Neutrophil (primary cell): Measurements from ENCODE around the gene FTCDNL1.

ENCODE experiments used
- H3K27ac ChIP-seq: fragments of 200-600 bp; sonication (generic); 2 replicates; pipeline ENCODE4 v1.5.1; 2016; ENCODE audit warnings: mild to moderate bottlenecking, moderate library complexity
- H3K27me3 ChIP-seq: fragments of 200-600 bp; sonication (generic); 2 replicates; pipeline ENCODE4 v1.6.0; 2016; ENCODE audit warnings: mild to moderate bottlenecking
- H3K36me3 ChIP-seq: fragments of 200-600 bp; sonication (generic); 2 replicates; pipeline ENCODE4 v1.5.1; 2017
- H3K4me1 ChIP-seq, 2 experiments: fragments of 200-600 bp in 1 of 2; sonication (generic) in 1 of 2; 1 replicate in 1 of 2; 2 replicates in 1 of 2; pipeline versions ENCODE4 v1.5.1 to v1.6.1; 2013 to 2016; ENCODE audit warnings: low read depth in 1 of 2, low read length in 1 of 2, mild to moderate bottlenecking in 1 of 2, moderate library complexity in 1 of 2; ENCODE audit not compliant: control insufficient read depth in 1 of 2, insufficient read depth in 1 of 2
- H3K4me3 ChIP-seq, 2 experiments: fragments of 200-600 bp in 1 of 2; sonication (generic) in 1 of 2; 1 replicate in 1 of 2; 2 replicates in 1 of 2; pipeline ENCODE4 v1.5.1; 2013 to 2016; ENCODE audit warnings: low read depth in 1 of 2, low read length in 1 of 2, mild to moderate bottlenecking in 1 of 2, moderate library complexity in 1 of 2
- H3K9me3 ChIP-seq: fragments of 200-600 bp; sonication (generic); 2 replicates; pipeline ENCODE4 v1.5.1; 2016
- TF ChIP-seq, protein P1 (sequence below): fragments of 200-600 bp; sonication (generic); IDR thresholded peaks from 2 replicates; pipeline ENCODE4 v1.5.1; 2016; ENCODE audit warnings: antibody characterized with exemption

The FTCDNL1 gene

DNA sequence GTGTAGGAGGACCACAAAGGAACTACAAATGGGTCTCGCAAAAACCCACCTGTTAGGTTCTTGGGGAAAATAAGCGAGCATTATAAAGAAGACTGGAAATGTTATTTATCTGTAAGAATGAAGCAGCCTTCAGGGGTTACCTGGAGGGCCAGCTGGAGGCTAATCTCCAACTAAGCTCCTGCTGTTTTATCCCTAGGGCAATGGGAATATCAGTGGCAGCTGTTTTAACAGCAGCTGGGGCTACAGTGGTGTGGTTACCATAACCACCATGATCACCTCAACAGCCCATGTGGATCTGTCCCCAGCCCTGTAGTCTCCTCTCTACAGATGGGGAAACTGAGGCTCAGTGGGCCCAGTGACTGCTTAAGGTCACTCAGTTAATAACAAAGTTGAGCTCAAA is 108.1 kb downstream of the FTCDNL1 start:
- TF ChIP-seq, protein P1, sequence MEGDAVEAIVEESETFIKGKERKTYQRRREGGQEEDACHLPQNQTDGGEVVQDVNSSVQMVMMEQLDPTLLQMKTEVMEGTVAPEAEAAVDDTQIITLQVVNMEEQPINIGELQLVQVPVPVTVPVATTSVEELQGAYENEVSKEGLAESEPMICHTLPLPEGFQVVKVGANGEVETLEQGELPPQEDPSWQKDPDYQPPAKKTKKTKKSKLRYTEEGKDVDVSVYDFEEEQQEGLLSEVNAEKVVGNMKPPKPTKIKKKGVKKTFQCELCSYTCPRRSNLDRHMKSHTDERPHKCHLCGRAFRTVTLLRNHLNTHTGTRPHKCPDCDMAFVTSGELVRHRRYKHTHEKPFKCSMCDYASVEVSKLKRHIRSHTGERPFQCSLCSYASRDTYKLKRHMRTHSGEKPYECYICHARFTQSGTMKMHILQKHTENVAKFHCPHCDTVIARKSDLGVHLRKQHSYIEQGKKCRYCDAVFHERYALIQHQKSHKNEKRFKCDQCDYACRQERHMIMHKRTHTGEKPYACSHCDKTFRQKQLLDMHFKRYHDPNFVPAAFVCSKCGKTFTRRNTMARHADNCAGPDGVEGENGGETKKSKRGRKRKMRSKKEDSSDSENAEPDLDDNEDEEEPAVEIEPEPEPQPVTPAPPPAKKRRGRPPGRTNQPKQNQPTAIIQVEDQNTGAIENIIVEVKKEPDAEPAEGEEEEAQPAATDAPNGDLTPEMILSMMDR = no peak
- Histone ChIP-seq H3K4me1 (peaks cover 15 to 18% of the 10 kb centered on the region in 2 experiments), H3K4me3 (no peak overlapping the region), H3K36me3 (no peaks in the 10 kb centered on the region), H3K27me3 (no peaks in the 10 kb centered on the region), H3K27ac (no peak overlapping the region), H3K9me3 (no peaks in the 10 kb centered on the region)

DNA sequence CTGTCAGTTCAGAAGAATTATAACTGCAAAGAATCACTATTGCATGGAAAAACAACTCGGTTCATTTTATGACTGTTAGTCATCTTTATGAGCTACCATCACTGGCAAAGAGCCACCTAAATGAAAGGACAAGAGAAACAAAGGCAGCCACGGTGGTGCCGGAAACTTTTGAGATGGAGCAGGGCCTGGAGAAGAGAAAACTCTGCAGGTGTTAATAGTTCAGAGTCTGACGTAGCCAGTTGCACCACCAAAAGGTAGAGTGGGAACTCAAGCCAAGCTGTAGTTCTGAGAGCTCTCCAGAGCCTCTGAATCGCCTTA is 110.9 kb downstream of the FTCDNL1 start:
- no peaks in the 10 kb centered on the region for H3K27me3 ChIP-seq
- H3K9me3 ChIP-seq = no peaks in the 10 kb centered on the region
- no peak overlapping the region for H3K27ac ChIP-seq
- H3K36me3 ChIP-seq = no peaks in the 10 kb centered on the region
- TF ChIP-seq, protein P1 = no peak
- peaks cover 15 to 18% of the 10 kb centered on the region in 2 experiments for H3K4me1 ChIP-seq
- no peak overlapping the region for H3K4me3 ChIP-seq

DNA sequence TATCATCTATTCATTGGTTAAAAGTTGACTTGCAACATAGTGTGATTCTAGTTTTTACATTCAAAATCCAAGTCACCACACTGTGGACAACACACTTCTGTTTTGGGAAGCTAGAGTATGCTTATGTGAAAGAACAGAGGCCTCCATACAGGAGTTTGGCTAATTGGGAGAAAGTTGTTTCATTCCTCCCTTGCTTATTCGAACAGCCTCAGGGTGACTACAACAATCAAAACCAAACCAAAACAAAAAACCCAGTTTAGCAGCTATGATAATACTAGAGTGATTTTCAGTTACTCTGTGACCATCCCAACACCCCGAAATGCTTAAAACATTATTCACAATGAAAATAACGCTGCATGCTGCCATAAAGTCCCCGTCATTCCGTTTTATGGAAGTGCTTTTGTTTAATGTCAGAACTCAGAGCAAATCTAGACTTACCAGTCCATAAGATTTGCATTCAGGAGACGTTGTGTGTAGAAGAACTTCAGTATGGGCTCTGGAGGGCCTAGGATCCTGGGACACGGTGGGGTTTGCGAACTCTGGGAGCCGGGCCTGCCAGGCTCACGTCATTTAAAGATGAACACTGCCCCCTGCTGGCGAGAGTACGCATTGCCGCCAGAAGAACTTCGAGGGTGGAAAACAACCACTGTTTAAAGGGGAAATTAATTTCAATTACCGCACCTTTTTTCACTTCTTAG is 111.4 kb downstream of the FTCDNL1 start:
- H3K27ac ChIP-seq = peak overlapping the region; percentile 26
- H3K9me3 ChIP-seq = no peaks in the 10 kb centered on the region
- peak overlapping the region in 1 of 2 experiments; percentile 20 for H3K4me3 ChIP-seq
- peaks cover 15 to 18% of the 10 kb centered on the region in 2 experiments for H3K4me1 ChIP-seq
- no peaks in the 10 kb centered on the region for H3K36me3 ChIP-seq
- H3K27me3 ChIP-seq = no peaks in the 10 kb centered on the region
- TF ChIP-seq, protein P1 = peak; percentile 90

GRCh38 chr2:199738727-199739412 is 112.1 kb downstream of the FTCDNL1 start:
- no peaks in the 10 kb centered on the region for H3K9me3 ChIP-seq
- no peak overlapping the region for H3K4me3 ChIP-seq
- peaks cover 15 to 18% of the 10 kb centered on the region in 2 experiments for H3K4me1 ChIP-seq
- H3K27me3 ChIP-seq = no peaks in the 10 kb centered on the region
- H3K36me3 ChIP-seq = no peaks in the 10 kb centered on the region
- peak overlapping the region; percentile 26 for H3K27ac ChIP-seq
- TF ChIP-seq, protein P1 = no peak

DNA sequence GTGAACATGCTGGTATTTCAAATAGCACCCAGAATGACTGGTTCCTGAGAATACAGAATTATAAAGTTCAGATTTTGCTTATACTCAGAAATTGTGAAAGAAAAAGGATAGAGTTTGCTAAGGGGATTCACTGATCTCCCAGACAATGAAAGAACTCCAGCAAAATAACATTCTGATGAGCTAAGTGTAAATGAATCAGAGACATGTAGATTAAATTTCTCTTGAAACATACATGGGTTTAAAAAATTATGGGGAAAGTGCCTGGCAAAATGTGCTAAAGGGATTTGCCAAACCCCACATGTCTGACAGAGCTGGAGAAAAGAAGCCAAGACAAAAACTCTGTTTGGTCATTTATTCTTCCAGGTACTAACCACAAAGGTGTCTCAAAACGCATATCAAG is 116.3 kb downstream of the FTCDNL1 start:
- Histone ChIP-seq H3K27me3 (no peaks in the 10 kb centered on the region), H3K4me3 (no peak overlapping the region), H3K4me1 (peaks cover 13 to 14% of the 10 kb centered on the region in 2 experiments), H3K27ac (no peak overlapping the region), H3K9me3 (no peaks in the 10 kb centered on the region), H3K36me3 (no peaks in the 10 kb centered on the region)
- TF ChIP-seq, protein P1 = no peak
